Sigmoid colon (tissue), 7 donors: ENCODE results near the gene SH3TC1. TPM values are rescaled to one million over a fixed set of nuclear protein-coding genes. Genes with fewer than 3 reads are reported as not detected.

Experiments used
- DNase-seq: peaks from one replicate; pipeline ENCODE4 v3.0.0-alpha.2; 2019
- H3K27ac ChIP-seq, 4 donors: fragments of 200-600 bp; sonication (generic); one replicate each; pipeline ENCODE4 v1.5.1; 2016 to 2019; ENCODE audit warnings: mild to moderate bottlenecking in 1 of 4
- H3K27me3 ChIP-seq, 3 donors: fragments of 200-600 bp; sonication (generic); one replicate each; pipeline ENCODE4 v1.5.1; 2019; ENCODE audit warnings: mild to moderate bottlenecking in 1 of 3
- H3K36me3 ChIP-seq, 4 donors: fragments of 200-600 bp; sonication (generic); one replicate each; pipeline ENCODE4 v1.5.1; 2016 to 2019
- H3K4me1 ChIP-seq, 4 donors: fragments of 200-600 bp; sonication (generic); one replicate each; pipeline ENCODE4 v1.5.1; 2017 to 2019
- H3K4me3 ChIP-seq, 4 donors: fragments of 200-600 bp; sonication (generic); one replicate each; pipeline ENCODE4 v1.5.1; 2017 to 2019; ENCODE audit warnings: mild to moderate bottlenecking in 2 of 4, moderate library complexity in 1 of 4
- H3K9me3 ChIP-seq, 4 donors: fragments of 200-600 bp in 3 of 4; sonication (generic) in 3 of 4; one replicate each; pipeline versions ENCODE4 v1.5.1 to v1.6.1; 2013 to 2019
- CTCF ChIP-seq, 4 experiments: fragments of 450-650 bp in 3 of 4; fragments of 200-600 bp in 1 of 4; IDR thresholded peaks; one replicate each; pipeline ENCODE4 v1.5.1; 2016 to 2019; ENCODE audit warnings: antibody characterized with exemption in 4 of 4, mild to moderate bottlenecking in 3 of 4, moderate library complexity in 2 of 4
- EP300 ChIP-seq, 4 donors: sonication (generic); formaldehyde crosslinking; IDR thresholded peaks; one replicate each; pipeline ENCODE4 v1.6.1; 2017; ENCODE audit warnings: antibody characterized with exemption in 4 of 4
- POLR2A ChIP-seq, 2 donors: fragments of 450-650 bp; IDR thresholded peaks; one replicate each; pipeline ENCODE4 v1.6.1; 2016; ENCODE audit warnings: antibody characterized with exemption in 2 of 2, mild to moderate bottlenecking in 2 of 2, moderate library complexity in 2 of 2
- POLR2AphosphoS5 ChIP-seq, 4 donors: sonication (generic); formaldehyde crosslinking; IDR thresholded peaks; one replicate each; pipeline ENCODE4 v1.6.1; 2017; ENCODE audit warnings: antibody characterized with exemption in 4 of 4
- WGBS, 2 donors: extraction: QIAGEN DNeasy Blood & Tissue Kit; methylation state at CpG; one replicate each; pipeline ENCODE4 v1.1.7; 2013; 5-methylcytosine and 5-hydroxymethylcytosine counted together
- intact Hi-C: fragments of 100-400 bp; cut with DNase I; formaldehyde crosslinking; loops from one replicate; pipeline ENCODE4 v1.15.1; 2023
- polyA plus RNA-seq, 3 donors: library from polyadenylated mRNA; stranded (reverse); fragments of 200-250 nt; gene quantifications; one replicate each; pipeline ENCODE4 v1.2.3, GENCODE V29; 2013
- total RNA-seq, 4 donors: library from RNA; depleted of rRNA; stranded (reverse); fragments of >200 nt; gene quantifications; one replicate each; pipeline ENCODE4 v1.1.0, GENCODE V29; 2016
- donor health status: healthy with polysubstance abuse.
- donor health status: Bipolar disorder and iron deficiency.
- donor health status: healthy.

The SH3TC1 gene
- total and polyA plus RNA-seq, 7 donors = 3.0 to 24.4 (median 7.8) TPM

GRCh38 chr4:8179771-8180170, 19.3 kb upstream of the SH3TC1 start:
- no peak overlapping the region for H3K27ac ChIP-seq
- H3K4me3 ChIP-seq = no peak overlapping the region
- intact Hi-C loops = no loop called here
- TF ChIP-seq POLR2A (IDR thresholded peaks at IDR 0.05) (no peak), CTCF (IDR thresholded peaks at IDR 0.05) (no peak), POLR2AphosphoS5 (IDR thresholded peaks at IDR 0.05) (no peak)
- H3K4me1 ChIP-seq = peaks cover 0 to 6% (median 0%) of the 10 kb centered on the region in 4 donors
- no peaks in the 10 kb centered on the region for H3K9me3 ChIP-seq
- WGBS, 2 donors = 88 to 89% methylated on average over 9 of the region's 9 CpGs
- H3K36me3 ChIP-seq = no peaks in the 10 kb centered on the region
- no peaks in the 10 kb centered on the region for H3K27me3 ChIP-seq
- DNase-seq = no peak

- 72 to 85% methylated on average over 8 of the region's 8 CpGs for WGBS, 2 donors
- Histone ChIP-seq H3K4me1 (peaks cover 0 to 6% (median 0%) of the 10 kb centered on the region in 4 donors), H3K4me3 (no peak overlapping the region), H3K36me3 (no peaks in the 10 kb centered on the region), H3K27me3 (peaks cover 0 to under 1% (median 0%) of the 10 kb centered on the region in 3 donors), H3K9me3 (no peaks in the 10 kb centered on the region), H3K27ac (no peak overlapping the region)
- intact Hi-C loops = no loop called here
- TF ChIP-seq POLR2AphosphoS5 (IDR thresholded peaks at IDR 0.05) = no peak
- TF ChIP-seq CTCF (IDR thresholded peaks at IDR 0.05) = no peak
- TF ChIP-seq EP300 (IDR thresholded peaks at IDR 0.05) = no peak
- no peak for TF ChIP-seq POLR2A (IDR thresholded peaks at IDR 0.05)
- DNase-seq = no peak
Measured at GRCh38 chr4:8180310-8181093, 18.6 kb upstream of the SH3TC1 start.

- peaks cover 0 to 6% (median 0%) of the 10 kb centered on the region in 4 donors for H3K4me1 ChIP-seq
- no peaks in the 10 kb centered on the region for H3K9me3 ChIP-seq
- TF ChIP-seq CTCF (IDR thresholded peaks at IDR 0.05) (no peak), POLR2AphosphoS5 (IDR thresholded peaks at IDR 0.05) (no peak), POLR2A (IDR thresholded peaks at IDR 0.05) (no peak), EP300 (IDR thresholded peaks at IDR 0.05) (no peak)
- 65 to 93% methylated on average over 6 of the region's 6 CpGs for WGBS, 2 donors
- intact Hi-C loops = no loop called here
- no peak overlapping the region for H3K27ac ChIP-seq
- H3K4me3 ChIP-seq = no peak overlapping the region
- H3K36me3 ChIP-seq = no peaks in the 10 kb centered on the region
- no peak for DNase-seq
- H3K27me3 ChIP-seq = peaks cover 0 to 5% (median 0%) of the 10 kb centered on the region in 3 donors
Measured at GRCh38 chr4:8181119-8181518, 18.0 kb upstream of the SH3TC1 start.

- no peaks in the 10 kb centered on the region for H3K9me3 ChIP-seq
- no peak overlapping the region for H3K4me3 ChIP-seq
- peaks cover 0 to 6% (median 0%) of the 10 kb centered on the region in 4 donors for H3K4me1 ChIP-seq
- no peak overlapping the region for H3K27ac ChIP-seq
- H3K36me3 ChIP-seq = no peaks in the 10 kb centered on the region
- no peak for DNase-seq
- 20 to 68% methylated on average over 7 of the region's 7 CpGs for WGBS, 2 donors
- TF ChIP-seq CTCF (IDR thresholded peaks at IDR 0.05) = no peak
- no peak for TF ChIP-seq EP300 (IDR thresholded peaks at IDR 0.05)
- TF ChIP-seq POLR2A (IDR thresholded peaks at IDR 0.05) = no peak
- no peak for TF ChIP-seq POLR2AphosphoS5 (IDR thresholded peaks at IDR 0.05)
- intact Hi-C loops = no loop called here
- peaks cover 0 to 5% (median 0%) of the 10 kb centered on the region in 3 donors for H3K27me3 ChIP-seq
Measured at GRCh38 chr4:8181844-8182243, 17.2 kb upstream of the SH3TC1 start.
